ENCODE measurements around the gene RAB11FIP3.

- TF ChIP-seq POLR2AphosphoS5 (IDR thresholded peaks at IDR 0.05), result no peak
- TF ChIP-seq, protein P1, sequence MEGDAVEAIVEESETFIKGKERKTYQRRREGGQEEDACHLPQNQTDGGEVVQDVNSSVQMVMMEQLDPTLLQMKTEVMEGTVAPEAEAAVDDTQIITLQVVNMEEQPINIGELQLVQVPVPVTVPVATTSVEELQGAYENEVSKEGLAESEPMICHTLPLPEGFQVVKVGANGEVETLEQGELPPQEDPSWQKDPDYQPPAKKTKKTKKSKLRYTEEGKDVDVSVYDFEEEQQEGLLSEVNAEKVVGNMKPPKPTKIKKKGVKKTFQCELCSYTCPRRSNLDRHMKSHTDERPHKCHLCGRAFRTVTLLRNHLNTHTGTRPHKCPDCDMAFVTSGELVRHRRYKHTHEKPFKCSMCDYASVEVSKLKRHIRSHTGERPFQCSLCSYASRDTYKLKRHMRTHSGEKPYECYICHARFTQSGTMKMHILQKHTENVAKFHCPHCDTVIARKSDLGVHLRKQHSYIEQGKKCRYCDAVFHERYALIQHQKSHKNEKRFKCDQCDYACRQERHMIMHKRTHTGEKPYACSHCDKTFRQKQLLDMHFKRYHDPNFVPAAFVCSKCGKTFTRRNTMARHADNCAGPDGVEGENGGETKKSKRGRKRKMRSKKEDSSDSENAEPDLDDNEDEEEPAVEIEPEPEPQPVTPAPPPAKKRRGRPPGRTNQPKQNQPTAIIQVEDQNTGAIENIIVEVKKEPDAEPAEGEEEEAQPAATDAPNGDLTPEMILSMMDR (IDR thresholded peaks at IDR 0.05), result no peak
Measured at GRCh38 chr16:518858-519257, 93.4 kb downstream of the RAB11FIP3 start.
